Jurkat, Clone E6-1 (cell line): Measurements from ENCODE around the gene LRRC75A.
"Not testable (repeated sequence)": the region's sequence is repeated elsewhere in the genome, so short reads cannot be mapped to it uniquely, and the experiment has no call there.

ENCODE experiments used
- DNase-seq: peaks from one replicate; pipeline ENCODE4 v3.0.0-alpha.2; 2011; ENCODE audit warnings: low read depth, low spot score
- H3K4me3 ChIP-seq: 2 replicates; pipeline ENCODE4 v1.5.1; 2011; ENCODE audit warnings: mild to moderate bottlenecking, low read length, control low read depth, moderate library complexity

LRRC75A gene

DNA sequence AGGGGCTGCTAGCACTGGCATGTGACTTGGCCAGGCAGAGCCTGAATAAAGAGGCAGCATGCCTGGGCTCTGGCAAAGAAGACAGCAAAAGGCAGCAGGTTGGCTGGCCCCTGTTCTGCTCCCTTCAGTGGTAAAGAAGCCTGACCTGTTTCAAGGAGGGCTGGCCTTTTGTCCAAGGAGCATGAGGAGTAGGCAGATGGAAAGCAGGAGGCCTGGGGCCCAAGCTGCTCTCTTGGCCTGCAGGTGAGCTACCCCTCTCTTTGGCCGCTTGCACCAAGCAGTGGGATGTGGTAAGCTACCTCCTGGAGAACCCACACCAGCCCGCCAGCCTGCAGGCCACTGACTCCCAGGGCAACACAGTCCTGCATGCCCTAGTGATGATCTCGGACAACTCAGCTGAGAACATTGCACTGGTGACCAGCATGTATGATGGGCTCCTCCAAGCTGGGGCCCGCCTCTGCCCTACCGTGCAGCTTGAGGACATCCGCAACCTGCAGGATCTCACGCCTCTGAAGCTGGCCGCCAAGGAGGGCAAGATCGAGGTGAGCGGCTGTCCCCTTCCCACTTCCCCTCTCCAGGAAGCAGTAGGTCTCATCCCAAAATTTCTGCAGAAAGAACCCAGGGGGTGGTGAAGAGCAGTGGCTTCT, 68.6 kb downstream of the LRRC75A start:
- no peak overlapping the region for H3K4me3 ChIP-seq

GRCh38 chr17:16422416-16422815, 69.6 kb downstream of the LRRC75A start:
- no peak overlapping the region for H3K4me3 ChIP-seq
- no peak for DNase-seq

More for the DNA sequence above, 68.6 kb downstream of the LRRC75A start:
- no peak for DNase-seq

DNA sequence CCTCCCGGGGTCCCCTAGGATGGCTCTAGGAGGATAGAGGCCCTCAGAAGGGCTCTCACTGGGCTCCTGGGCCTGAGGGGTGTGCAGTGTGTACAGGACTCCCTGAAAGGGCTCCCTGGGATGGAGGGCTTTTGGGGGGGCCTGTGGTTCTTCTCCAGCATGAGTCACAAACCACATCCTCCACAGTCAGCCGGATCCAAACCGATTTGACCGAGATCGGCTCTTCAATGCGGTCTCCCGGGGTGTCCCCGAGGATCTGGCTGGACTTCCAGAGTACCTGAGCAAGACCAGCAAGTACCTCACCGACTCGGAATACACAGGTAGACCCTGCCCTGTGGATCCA, 72.1 kb downstream of the LRRC75A start:
- no peak overlapping the region for H3K4me3 ChIP-seq
- DNase-seq = no peak

GRCh38 chr17:16419074-16419928, 72.7 kb downstream of the LRRC75A start:
- no peak for DNase-seq
- no peak overlapping the region for H3K4me3 ChIP-seq

DNA sequence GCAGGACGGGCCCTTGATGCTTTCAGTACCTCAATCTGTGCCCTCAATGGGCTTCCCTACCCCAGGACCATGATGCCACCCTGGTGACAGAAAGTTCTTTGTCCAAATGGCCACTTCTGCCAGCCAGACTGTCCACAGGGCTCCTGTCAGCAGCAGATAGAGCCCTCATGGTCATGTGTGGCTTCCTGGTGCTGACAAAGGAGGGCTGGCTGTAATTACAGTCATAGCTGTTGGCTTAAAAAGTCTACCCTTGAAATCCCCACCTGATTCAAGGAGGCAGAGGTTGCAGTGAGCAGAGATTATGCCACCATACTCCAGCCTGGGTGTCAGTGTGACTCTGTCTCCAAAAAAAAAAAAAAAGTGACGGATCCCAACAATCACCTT, 73.3 kb downstream of the LRRC75A start:
- no peak for DNase-seq
- no peak overlapping the region for H3K4me3 ChIP-seq

DNA sequence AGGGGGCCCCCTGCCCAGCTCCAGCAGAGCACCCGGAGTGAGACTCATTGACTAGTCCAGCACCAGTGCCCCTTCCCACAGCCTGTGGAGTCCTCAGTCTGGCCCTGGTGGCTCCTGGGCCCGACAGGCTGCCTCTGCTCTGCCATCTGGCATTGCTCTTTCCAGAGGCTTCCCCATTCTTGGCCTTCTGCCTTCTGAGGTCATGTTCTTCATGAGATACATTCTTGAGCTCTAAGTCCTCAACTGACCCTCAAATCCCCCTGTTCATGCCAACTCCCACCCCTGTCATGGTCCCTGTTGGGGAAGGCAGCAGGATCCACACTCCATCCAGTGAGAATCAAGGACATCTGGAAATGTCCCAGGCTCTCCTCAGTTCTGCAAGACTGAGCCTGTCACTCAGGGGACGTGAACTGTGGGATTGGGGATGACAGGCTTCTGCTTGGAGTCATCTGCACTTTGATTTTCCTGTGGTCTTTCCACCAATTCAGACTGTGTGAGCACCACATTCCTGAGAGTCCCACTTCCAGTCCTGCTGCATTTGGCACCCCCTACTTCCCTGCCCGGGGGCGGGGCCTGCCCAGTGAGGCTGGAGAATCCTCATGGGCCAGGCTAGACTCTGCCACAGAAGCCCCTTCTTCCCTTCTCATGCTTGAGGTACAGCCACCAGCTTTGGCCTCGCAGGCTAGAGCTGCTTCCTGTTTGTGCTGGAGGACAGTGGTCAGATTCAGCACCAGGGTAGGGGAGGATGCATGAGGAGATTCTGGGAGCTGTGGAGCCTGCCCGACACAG, 73.9 kb downstream of the LRRC75A start:
- no peak overlapping the region for H3K4me3 ChIP-seq
- DNase-seq = no peak

DNA sequence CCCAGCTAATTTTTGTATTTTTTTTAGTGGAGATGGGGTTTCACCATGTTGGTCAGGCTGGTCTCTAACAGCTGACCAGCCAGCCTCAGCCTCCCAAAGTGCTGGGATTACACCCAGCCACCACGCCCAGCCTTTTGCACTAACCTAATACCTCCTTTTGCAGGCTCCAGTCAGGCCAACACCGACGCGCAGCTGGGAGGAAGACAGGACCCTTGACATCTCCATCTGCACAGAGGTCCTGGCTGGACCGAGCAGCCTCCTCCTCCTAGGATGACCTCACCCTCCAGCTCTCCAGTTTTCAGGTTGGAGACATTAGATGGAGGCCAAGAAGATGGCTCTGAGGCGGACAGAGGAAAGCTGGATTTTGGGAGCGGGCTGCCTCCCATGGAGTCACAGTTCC, 74.6 kb downstream of the LRRC75A start:
- no peak for DNase-seq
- H3K4me3 ChIP-seq = no peak overlapping the region

DNA sequence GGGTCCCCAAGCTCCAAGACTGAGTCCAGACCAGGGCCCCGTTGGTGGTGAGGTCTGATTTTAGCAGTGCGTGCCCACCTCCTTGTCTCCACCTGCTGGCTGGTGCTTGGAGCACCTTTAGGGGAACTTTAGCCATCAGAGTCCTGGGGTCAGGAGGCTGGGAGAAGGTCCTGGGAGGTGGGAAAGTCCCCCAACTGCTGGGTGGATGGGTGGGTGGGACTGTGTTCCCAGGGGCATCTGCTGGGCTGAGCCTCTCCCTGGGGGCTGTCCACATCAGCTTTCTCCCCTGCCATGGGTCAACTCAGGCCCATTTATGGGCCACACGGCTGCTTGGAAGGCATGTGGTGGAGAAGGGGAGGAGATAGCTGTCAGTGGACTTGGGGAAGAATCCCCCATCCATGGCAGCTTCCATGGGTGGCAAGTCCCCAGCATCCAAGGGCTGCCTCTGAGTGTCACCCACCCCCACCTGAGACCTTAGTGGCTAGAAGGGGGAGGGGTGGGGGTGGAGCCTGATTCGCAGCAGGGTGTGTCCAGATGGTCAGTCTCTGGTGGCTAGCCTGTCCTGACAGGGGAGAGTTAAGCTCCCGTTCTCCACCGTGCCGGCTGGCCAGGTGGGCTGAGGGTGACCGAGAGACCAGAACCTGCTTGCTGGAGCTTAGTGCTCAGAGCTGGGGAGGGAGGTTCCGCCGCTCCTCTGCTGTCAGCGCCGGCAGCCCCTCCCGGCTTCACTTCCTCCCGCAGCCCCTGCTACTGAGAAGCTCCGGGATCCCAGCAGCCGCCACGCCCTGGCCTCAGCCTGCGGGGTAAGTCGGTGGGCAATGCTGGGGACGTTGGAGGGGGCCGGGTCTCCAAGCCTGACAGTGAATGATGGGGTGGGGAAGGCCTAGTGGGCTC, 76.7 kb downstream of the LRRC75A start, which contains the start of gene TRPV2:
TSS of gene TRPV2 (plus strand) at position 541 of the 894 bp plus-strand sequence. CDS start 2,098 bp downstream, outside the sequence.
- no peak for DNase-seq
- H3K4me3 ChIP-seq = peak within 1 kb of the TSS; percentile 90

DNA sequence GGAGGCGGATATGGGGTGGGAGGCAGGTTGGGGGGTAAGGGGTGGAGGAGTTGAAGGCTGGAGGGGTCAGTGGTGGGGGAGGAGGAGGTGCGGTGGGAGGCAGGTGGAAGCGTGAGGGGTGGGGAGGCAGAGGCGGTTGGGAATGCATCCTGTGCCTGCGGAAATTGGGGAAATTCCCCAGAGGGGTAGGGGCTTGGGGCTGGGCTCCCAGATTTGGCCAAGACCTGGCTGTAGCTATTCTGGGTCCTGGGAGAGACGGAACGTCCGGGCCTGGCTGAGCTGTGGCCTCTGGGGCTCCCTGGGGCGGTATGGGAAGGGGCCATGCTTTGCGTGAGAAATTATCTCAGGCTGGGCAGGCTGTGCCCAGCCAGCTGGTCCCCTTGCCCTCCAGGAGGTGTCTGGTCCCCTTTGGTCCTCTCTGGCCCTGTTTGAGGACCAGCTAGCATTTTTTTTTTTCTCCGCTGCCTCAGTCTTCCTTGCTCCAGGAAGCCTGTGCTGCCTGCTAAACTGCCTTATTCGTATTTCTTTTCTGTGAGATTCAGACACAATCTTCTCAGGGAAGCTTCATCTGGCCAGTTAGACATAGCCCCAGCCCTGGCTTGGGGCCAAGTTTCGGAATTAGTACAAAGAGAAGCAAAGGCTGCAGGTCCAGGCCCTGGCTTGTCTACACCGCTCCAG, 83.9 kb downstream of the LRRC75A start:
- DNase-seq = no peak
- H3K4me3 ChIP-seq = no peak overlapping the region

GRCh38 chr17:16406742-16407674, 85.0 kb downstream of the LRRC75A start:
- no peak for DNase-seq
- H3K4me3 ChIP-seq = peak overlapping the region; percentile 45

DNA sequence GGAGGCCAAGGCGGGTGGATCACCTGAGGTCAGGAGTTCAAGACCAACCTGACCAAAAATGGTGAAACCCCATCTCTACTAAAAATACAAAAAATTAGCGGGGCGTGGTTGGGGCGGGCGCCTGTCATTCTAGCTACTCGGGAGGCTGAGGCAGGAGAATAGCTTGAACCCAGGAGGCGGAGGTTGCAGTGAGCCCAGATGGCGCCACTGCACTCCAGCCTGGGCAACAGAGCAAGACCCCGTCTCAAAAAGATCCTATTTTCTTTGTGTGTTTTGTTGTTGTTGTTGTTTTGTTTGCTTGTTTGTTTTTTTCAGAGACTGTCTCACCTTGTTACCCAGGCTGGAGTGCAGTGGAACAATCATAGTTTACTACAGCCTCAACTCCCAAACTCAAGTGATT, 88.1 kb downstream of the LRRC75A start:
- not testable (repeated sequence) for DNase-seq, H3K4me3 ChIP-seq

GRCh38 chr17:16398270-16399267, 93.4 kb downstream of the LRRC75A start:
- DNase-seq = peak; percentile 32
- H3K4me3 ChIP-seq = no peak overlapping the region

DNA sequence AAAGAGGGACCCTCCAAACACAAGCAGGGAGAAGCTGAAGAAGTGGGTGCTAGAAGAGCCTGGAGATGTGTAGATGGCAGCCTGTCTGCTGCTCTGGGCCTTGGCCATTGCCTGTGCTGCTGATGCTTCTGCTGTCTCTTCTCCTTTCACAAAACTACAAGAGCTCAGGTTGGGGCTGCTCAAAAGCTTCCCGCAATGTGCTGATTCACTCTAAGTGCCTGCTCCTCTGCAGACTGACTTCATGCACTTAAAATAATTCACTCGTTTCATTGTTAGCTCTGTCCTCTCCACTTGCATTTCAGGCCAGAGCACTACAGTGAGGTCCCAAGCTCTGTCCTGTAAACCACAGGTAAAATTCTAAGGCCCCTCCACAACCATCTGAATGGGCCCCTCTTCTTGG, 95.3 kb downstream of the LRRC75A start:
- not testable (repeated sequence) for DNase-seq, H3K4me3 ChIP-seq

DNA sequence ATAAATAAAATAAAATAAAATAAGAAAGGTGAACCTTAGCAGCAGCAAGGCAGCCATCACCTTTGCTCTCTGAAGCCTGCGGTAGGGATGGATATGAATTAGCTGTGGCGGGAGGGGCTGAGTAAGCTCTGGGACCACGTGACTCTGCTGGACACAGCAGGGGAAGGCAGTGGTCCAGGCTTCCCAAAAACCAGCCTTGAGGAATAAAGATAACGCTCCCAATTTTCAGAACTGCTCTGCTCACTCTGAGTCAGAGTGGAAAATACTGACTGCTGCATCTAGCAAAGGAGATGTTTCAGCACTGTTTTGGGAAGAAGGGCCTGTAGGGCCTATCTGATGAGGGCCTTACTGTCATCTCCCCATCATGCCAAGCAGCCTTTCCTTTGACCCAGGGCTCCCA, 96.1 kb downstream of the LRRC75A start:
- not testable (repeated sequence) for DNase-seq, H3K4me3 ChIP-seq

DNA sequence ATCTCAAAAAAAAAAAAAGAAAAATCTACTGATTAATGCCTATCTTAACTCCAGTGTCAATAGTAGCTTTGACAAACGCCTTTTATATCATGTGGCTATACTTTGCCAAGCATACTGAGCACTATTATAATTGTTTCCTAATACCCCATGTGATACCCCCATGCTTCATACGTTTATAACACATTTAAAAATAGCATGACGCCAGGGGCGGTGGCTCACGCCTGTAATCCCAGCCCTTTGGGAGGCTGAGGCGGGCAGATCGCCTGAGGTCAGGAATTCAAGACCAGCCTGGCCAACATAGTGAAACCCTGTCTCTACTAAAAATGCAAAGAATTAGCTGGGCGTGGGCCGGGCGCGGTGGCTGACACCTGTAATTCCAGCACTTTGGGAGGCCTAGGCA, 99.5 kb downstream of the LRRC75A start:
- not testable (repeated sequence) for H3K4me3 ChIP-seq, DNase-seq
